DMS114 treated with DMSO at 0.1 percent for 48 hours (cell line): ENCODE measurements around the gene EDN1.
"Not testable (repeated sequence)": the region's sequence is repeated elsewhere in the genome, so short reads cannot be mapped to it uniquely, and the experiment has no call there.

Experiments
- DNase-seq: peaks from one replicate; lab custom pipeline; 2025; ENCODE audit not compliant: unreplicated experiment; lab: John Stamatoyannopoulos, UW

EDN1 gene

DNA sequence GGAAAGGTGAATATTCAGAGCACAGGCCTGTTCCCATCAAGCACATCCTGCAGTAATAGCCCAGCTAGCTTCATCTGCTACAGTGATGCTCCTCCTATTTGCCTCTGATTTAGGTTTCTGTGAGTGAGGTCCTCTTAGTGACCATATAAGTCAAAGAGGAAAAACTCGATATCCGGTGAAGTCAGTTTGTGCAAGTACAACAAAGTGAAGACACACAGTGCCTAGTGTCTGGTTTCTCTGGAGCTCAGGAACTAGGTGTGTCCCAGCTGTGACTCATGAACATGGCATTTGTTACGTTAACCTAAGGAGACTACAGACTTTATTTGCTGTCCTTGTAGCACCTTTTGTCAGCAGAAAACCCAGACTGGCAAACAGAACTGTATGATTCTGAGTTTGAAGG lies 33.9 kb downstream of the EDN1 start:
- DNase-seq: no peak

DNA sequence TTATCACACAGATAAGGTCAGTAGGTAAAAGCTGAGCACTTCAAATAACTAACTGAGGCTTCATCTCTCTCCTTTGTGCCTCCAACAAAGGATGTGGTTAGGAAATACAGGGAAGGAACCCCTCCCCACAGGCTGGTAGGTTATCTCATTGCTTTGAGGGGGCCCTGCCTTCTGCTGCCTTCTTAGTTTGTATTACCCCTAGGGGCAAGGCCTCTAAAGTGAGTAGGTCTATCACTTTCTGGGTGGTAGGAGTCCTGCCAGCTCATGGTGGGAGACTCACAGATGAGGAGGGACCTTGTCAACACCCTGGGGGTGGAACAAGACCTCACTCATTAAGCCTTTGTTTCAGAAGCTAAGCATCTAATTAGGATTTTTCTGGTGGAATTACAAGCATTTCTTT lies 34.6 kb downstream of the EDN1 start:
- DNase-seq: no peak

DNA sequence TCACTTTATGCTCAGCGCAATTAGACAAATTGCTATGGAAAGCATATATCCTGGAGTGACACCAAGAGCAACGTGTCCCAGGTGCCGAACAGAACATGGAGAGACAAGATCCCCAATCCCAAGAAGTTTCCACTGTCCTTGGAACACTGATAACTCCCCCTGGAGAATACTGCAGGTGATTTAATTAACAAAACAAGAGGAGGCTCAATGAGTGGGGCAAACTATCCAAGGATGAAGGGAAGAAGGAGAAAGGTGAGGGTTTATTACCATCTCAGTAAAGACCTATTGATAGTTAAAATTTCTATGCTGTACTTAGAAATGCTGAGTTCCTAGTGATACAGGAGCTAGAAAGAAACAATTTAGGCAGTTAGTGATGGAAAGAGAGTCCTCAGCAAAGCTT lies 35.7 kb downstream of the EDN1 start:
- no peak for DNase-seq

DNA sequence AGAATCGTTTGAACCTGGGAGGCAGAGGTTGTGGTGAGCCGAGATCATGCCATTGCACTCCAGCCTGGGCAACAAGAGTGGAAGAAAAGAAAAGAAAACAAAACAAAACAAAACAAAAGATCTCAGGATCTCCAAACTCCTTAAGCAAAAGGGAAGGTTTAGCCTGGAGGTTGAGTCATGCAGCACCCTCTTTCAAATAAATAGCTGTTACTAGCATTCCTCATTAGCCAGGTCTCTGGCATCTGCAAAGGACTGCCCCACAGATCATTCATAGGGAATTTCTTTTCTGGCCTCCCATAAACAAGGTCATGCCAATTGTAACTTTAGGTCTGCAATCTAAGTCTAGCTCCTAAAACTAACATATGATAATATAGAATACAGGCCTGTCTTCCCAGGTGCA lies 37.2 kb downstream of the EDN1 start:
- DNase-seq: no peak

DNA sequence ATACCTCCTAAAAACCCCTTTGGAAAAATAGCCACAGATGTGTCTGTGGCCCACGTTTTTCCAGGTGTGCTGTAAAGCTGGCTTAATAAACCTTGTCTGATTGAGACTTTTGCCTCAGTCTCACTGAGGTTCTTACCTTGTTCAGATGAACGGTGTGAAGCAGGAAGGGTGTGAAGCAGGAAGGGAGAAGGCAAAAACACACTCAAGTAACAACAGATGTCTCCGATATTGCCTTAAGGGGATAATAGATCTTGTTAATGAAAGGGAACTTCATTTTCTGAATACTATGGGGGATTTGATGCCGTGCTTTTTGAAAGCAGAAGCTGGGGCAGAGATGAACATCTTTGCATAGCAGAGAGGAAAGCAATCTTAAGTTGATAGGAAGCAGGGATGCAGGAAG lies 37.8 kb downstream of the EDN1 start:
- no peak for DNase-seq

DNA sequence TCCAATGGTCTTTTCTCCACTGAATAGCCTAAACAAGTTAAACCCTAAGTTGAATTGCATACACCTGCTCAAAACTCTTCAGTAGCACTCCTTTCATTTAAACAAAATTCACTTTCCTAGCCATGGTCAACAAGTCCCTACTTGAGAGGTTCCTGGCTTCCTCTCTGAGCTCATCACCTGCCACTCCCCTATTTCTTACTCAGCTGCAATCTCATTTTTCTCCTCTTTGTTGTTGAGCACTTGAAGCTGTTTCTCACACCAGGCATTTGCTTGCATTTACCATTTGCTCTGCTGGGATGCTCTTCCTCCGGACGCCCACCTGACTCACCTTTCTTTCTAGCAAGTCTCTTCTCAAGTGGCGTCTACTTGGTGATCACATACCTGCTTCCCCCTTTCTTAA lies 38.5 kb downstream of the EDN1 start:
- DNase-seq: no peak

DNA sequence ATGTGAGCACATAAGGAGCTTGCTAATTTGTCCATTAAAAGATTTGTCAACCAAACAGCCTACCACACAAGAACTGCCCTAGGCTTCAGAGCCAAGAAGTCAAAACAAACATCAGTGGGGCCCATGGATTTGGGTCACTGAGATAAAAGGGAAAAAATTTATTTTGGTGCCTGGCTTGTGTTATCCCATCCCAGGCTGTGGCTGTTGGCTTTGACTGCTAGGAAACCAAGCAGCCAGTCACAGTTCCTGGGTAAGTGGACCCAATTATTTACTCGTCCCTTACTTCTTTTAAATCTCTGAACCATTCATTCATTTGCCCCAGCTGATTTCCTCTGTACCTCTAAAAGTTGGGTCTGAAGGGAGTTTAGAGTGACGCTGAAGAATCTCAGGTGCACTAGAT lies 41.3 kb downstream of the EDN1 start:
- no peak for DNase-seq

DNA sequence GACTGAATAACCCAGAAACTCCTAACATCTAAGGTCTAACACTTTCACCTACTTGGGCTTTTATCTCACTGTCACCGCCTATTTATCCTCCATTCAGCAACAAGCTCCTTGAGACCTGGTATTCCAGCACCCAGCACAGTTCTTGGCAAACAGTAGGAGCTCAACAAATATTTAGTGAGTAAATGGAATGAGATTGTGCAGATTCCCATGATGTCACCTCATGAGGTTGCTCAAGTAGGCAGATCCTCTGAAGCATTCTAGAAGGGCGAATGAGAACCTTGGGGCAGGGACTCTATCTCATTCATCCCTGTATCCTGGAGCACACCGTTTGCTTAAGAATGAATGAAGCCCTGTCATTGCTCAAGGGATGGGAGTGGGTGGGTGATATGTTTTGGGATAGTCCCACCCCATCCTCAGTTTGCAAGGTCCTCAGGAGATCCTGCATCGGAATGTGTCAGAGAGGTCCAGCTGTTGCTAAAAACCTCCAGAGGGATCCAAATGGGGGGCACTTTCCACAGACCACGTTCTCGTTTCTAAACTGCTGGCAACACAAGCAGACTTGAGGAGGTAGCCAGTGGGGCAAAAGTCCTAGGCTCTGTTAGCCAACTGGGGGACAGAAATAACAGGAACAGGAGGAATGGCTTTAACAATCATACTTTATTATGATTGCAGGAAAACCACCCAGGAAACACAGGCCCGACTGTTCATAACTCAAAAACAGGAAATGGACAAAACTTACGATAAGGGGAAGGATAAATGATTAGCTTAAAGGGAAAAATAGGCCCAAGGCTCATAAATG lies 42.0 kb downstream of the EDN1 start:
- no peak for DNase-seq

DNA sequence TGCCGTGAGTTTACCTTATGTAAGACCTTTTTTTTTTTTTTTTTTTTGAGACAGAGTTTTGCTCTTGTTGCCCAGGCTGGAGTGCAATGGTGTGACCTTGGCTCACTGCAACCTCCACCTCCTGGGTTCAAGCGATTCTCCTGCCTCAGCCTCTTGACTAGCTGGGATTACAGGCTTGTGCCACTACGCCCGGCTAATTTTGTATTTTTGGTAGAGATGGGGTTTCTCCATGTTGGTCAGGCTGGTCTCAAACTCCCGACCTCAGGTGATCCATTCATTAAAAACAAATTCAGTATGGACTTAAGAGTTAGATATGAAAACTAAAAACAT lies 42.6 kb downstream of the EDN1 start:
- not testable (repeated sequence) for DNase-seq

DNA sequence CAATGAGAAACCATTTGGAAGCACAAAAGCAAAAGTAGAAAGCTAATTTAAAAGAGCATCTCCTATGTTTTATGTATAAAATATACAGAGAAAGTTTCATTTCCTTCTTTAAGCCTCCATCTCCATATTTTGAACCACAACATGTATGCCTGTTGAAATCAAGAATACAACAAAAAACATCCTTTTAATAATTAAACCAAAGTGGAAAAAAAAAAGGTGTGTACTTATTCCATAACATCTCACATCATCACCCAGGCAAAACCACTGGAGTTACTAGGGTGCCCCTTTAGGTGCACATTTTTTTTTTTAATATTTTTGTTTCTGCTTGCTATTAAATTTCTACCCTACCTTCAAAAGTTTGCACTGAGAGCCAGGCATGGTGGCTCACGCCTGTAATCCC lies 43.0 kb downstream of the EDN1 start:
- DNase-seq: no peak

DNA sequence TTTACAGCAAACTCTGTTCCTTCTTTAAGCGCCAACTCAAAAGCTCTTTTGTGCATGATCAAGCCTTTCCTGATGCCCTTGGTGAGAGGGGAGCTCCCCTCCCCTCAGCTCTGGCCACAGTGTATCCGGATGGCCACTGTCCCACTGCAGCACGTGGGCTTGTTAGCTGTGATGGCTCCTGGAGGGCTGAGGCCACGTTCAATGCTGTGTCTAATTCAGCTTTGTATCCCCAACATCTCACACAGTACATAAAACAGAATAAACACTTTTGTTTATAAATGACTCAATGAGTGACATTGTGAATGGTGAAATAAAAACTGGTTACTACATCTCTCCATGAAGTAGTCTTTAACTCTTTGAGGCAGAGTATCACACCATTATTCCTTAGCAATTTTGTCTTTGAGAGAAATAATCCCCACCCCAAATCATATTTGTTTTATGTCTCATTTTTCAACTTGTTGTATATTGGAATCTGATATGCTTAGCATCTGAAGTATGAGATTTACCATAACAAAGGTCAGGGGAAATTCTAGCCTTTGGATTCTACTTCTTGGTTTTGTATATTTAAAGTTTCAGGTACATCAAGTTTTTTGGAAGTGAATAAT lies 44.5 kb downstream of the EDN1 start:
- DNase-seq: no peak

DNA sequence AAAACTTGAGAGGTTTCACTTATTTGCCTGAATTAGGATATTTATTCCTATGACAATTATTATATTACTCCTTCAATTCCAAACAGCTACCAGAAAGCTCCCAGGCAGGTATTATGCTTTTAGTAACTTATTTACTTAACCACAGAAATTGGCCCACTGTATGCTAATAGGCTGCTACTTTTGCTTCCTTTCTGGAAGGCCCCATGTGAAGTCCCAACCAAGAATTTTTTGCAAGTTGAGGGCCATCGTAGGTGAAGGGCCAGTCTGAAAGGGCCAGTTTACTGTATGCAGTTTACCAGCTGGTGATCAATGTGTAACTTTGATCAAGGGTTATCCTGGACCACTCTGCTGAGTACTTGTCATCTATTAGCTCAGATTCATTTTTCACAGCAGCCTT lies 45.0 kb downstream of the EDN1 start:
- DNase-seq: no peak

DNA sequence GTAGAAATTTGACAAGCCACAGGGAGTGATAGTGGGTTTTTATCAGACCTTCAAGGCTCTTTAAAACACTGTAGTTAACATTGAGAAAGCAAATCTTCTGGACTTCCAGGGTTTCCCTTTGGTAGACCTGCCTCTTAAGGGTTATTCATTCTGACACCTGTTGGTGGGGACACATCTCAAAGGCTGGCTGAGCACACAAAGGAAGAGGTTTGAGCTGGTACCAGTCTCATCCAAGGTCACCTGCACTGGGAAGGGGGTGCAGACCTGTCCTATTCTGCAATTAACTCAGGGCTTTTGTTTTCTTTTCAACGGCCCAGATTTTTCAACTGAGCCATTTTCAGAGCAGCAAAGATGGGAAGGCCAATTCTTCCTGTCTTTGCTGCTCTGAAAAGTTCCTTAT lies 45.6 kb downstream of the EDN1 start:
- no peak for DNase-seq

DNA sequence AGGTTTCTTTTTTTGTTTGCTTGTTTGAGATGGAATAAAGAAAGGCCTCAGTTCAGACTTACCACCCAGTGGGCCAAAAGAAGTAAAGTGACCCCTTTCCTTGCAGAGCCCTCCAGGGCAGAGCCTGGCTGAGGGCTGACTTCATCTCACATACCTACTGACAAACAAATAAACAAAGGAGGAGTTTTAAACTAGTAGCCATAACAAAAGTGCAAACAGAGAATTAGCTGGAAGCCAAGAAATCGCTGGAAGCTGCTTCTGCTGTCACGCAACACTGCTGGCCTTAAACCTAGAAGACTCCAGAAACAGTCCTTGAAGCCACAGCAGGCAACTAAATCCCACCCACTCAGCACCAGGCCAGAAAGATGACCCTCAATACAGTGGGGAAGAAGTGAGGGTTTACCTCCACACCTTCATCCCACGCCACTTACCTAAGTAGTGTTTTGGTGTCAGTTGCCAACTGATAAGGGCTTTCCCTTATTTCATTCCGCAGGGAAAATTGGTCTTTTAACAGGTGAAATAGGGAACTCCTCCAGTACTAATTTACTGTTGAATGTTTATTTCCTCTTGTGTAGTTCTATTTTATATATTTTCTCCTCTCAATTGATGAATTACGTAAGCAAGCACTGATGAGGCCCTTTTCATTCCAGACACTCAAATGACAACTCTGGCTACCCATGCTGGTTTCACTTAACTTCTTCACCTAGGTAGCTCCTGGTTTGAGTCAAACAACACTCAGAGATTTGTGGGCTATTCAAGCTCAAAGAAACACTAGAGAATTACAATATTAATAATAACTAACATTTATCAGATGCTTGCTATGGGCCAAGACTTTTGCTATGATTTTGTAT lies 46.2 kb downstream of the EDN1 start:
- no peak for DNase-seq

DNA sequence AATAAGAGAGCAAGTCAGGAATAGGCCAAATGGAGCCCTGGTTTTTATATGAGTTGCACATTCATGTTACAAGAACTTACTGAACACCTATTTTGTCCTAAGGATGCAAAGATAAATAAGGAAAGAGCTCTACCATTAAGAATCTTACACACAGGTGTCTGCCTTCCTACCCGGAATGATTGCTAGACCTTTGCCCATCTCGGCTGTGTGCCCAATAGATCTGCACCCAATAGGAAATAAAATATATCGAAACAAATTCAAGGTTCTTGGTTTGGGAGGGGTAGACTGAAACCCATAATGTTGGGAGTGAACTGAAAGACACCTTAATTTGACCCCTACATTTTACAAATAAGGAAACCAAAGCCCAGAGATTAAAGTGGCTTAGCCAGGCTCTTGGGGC lies 48.9 kb downstream of the EDN1 start:
- DNase-seq: no peak

DNA sequence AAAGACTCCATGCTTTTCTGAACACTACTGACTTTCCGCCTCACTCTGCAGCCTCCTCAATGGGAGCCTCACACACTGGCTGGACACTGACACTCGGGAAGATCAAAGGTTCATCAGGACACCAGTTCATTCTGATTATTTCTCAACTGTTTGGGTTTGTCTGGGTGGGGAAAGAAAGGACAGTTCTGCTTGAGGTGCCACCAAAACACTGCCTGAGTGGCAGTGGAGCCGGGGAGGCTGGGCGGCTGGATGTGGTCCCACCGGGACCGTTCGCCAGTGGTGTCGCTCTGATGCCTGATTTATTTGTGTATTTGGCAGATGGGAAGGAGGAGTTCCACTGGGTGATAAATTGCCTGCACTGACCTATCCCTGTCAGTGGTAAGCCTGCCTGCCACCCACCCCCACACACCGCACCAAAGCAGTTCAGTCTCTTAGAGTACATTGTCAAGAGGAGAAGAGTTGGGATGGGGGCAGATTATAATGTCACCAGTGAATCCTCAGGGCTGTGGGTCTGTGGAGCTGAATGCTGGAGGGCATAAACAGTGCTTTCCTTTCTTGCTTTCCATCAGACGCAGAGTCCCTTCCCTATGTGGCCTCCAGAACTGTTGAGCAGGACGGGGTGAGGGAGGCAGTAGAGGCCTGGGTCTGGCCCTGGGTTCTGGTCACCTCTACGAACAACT lies 49.8 kb downstream of the EDN1 start:
- no peak for DNase-seq

DNA sequence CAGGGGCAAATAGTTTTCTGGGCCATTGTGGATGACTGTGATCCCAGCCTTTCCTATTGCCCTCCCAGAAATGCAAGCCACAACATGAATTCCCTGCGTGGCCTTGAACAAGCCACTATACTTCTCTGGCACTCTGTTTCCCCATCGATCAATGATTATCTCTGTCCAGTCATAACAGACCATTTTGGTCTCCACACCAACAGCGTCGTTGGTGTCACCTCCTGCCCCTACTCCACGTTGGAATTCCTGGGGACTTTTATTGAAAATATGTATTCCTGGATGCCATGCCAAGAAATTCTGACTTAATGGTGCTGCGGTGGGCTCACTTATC lies 50.3 kb downstream of the EDN1 start:
- DNase-seq: no peak

DNA sequence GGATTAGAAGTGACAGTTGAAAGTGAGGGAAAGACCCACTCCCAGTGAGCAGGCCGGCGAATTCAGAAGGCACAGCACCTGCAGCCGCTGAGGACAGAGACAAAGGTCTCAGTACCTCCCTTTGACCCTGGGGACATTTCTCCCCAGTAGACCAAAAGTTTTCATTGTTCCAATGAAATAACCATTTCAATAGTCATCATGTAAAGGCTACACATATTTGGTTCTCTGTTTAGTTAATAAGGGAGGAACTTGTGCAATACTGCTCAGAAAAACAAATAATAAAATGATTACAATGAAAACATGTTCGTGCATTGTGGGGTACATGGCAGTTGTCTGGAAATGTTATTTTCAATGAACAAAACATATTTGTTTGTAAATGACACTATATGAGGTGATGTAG lies 52.5 kb downstream of the EDN1 start:
- DNase-seq: no peak

DNA sequence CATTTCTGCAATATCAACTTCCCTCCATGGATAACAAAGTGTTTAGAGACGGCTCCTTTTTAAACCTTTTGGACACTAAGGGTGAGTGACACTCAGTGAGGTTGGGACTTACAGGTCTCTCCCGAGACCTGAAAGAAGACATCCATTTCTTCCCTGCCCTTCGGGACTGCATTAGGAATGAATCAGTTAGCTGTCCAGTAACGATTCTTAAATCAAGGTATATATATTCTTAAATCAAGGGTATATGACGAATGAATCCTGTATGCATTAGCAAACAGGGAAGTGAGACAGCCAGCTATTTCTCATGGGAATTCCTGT lies 52.9 kb downstream of the EDN1 start:
- no peak for DNase-seq

DNA sequence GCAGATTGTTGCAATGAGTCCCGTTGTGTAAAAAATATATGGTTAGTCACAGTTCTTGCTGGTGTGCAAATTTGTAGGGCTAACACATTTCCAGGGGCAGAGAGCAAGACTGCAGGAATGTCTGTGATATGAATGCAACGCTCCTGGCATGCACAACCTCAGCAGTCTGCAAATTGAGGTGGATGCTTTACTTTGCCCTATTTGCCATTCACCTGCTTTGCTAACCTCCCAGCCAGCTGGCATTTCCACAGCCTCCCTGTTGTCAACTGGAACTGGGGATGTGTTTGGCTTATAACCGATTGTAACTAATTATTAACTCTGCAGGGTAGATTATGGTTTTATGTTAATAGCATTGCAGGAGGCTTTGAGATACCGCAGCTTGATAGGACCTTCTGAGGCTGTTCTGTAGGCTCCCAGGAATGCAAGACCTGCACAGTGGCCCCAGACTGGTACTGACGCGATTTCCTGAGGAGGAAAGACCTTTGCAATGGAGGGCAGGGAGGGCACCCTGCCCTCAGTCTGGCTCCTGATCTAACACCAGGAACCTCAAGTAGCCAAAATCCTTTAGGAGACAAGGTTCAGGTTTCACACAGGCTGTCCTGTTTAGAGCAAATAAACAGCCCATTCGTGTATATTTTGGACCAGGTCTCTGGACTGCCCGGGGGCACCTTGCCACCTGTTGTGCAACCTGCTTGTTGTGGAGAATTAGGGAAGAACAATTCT lies 53.4 kb downstream of the EDN1 start:
- no peak for DNase-seq

DNA sequence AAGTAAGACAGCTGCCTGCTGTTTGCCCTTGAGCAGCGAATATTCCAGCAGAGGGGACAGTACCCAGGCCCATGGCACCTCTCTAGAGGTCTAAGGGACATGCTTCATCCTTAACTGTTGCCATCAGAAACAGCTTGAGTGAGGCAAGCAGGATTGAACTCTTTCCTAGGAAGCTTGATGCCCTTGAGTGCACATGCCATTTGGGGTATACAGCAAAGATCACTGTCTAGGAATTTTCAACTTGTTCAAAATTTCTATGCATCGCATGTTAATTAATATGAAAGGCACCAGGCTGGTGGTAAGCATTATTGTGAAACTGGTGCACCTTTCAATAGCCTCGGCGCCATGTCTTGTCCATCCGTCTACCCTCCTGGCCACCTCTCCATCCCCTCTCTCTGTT lies 54.1 kb downstream of the EDN1 start:
- DNase-seq: no peak
